Loucy (cell line): ENCODE results near the gene LDB1.

Source experiments
- CTCF ChIP-seq: fragments of 200-600 bp; sonication (generic); conservative IDR thresholded peaks from 2 replicates; pipeline ENCODE4 v1.5.1; 2014; ENCODE audit warnings: mild to moderate bottlenecking, antibody characterized with exemption, low read length
- EZH2phosphoT487 ChIP-seq: fragments of 200-600 bp; IDR thresholded peaks from 2 replicates; pipeline ENCODE4 v1.6.1; 2018; ENCODE audit warnings: antibody characterized with exemption, mild to moderate bottlenecking, moderate library complexity, borderline replicate concordance

- TF ChIP-seq CTCF (no peak), EZH2phosphoT487 (no peak)
These were observed 11.4 kb upstream of the LDB1 start for GRCh38 chr10:102131286-102132170.
